OCI-LY7 (cell line): Measurements from ENCODE around the gene MAGOH.

ENCODE experiments used
- CTCF ChIP-seq: fragments of 200-600 bp; sonication (generic); conservative IDR thresholded peaks from 2 replicates; pipeline ENCODE4 v1.5.1; 2014; ENCODE audit warnings: mild to moderate bottlenecking, antibody characterized with exemption, low read length, moderate library complexity, mixed read lengths
- EZH2phosphoT487 ChIP-seq: fragments of 200-600 bp; sonication (generic); IDR thresholded peaks from 2 replicates; pipeline ENCODE4 v1.6.1; 2018; ENCODE audit warnings: low read depth, borderline replicate concordance, mild to moderate bottlenecking, mixed run types, antibody characterized with exemption, low read length, moderate library complexity, mixed read lengths

GRCh38 chr1:53180951-53181350 is 57.4 kb downstream of the MAGOH start:
- TF ChIP-seq CTCF (no peak), EZH2phosphoT487 (no peak)
